Mucosa of rectum (tissue), 2 donors: ENCODE results near the gene CYTH4.

ENCODE experiments used
- H3K27ac ChIP-seq, 2 donors: one replicate each; pipeline ENCODE4 v1.7.0; 2013; ENCODE audit warnings: inconsistent platforms in 2 of 2, low read depth in 2 of 2, low read length in 2 of 2
- H3K27me3 ChIP-seq, 2 donors: one replicate each; pipeline ENCODE4 v1.7.0; 2013; ENCODE audit warnings: low read length in 2 of 2; ENCODE audit not compliant: control insufficient read depth in 2 of 2, insufficient read depth in 2 of 2
- H3K36me3 ChIP-seq, 2 donors: one replicate each; pipeline ENCODE4 v1.7.0; 2013; ENCODE audit warnings: low read length in 2 of 2; ENCODE audit not compliant: control insufficient read depth in 2 of 2, insufficient read depth in 2 of 2
- H3K4me1 ChIP-seq, 2 donors: one replicate each; pipeline ENCODE4 v1.7.0; 2013; ENCODE audit warnings: low read length in 2 of 2, mild to moderate bottlenecking in 1 of 2; ENCODE audit not compliant: control insufficient read depth in 2 of 2, insufficient read depth in 2 of 2
- H3K4me3 ChIP-seq, 2 donors: one replicate each; pipeline ENCODE4 v1.7.0; 2013; ENCODE audit warnings: low read length in 2 of 2
- H3K9ac ChIP-seq, 2 donors: one replicate each; pipeline ENCODE4 v1.7.0; 2013; ENCODE audit warnings: low read length in 2 of 2, low read depth in 1 of 2, mild to moderate bottlenecking in 1 of 2
- H3K9me3 ChIP-seq, 2 donors: one replicate each; pipeline ENCODE4 v1.7.0; 2013; ENCODE audit warnings: low read length in 2 of 2; ENCODE audit not compliant: control insufficient read depth in 2 of 2
- donor health status: healthy.
- donor health status: Normal muscosa, but diverticular disease.

CYTH4 gene

DNA sequence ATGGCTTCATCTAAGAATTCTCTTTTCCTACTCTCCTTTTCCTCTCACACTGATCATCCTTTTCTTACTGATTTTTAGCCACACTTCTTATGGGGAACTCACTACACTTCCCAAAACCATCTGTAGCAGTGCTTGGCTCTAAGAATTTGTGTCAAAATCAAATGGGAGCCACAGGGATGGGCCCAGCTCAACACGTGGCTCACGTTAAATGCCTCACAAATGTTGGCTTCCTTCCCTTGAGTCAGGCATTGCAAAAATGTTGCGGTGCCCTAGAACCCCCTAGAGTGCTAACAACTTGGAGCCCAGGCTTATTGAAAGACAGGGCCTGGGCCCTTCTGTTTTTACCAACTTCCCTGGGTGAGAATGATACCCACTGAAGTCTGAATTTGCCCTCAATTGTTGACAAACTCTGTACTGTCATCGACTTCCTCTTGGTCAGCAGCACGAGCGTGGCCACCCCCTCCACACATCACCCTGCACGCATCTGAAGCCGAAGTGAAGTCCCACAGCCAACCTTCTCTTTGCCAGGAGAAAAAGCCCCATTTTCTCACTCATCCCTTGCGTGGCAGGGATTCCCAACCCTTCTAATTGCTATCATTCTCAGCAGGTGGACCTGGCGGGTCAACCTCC is 75.3 kb downstream of the CYTH4 start:
- Histone ChIP-seq H3K27ac (no peak overlapping the region), H3K27me3 (peaks cover 0 to 2% of the 10 kb centered on the region in 2 donors), H3K9me3 (no peaks in the 10 kb centered on the region), H3K4me3 (no peak overlapping the region), H3K9ac (no peak overlapping the region), H3K4me1 (no peaks in the 10 kb centered on the region), H3K36me3 (no peaks in the 10 kb centered on the region)

DNA sequence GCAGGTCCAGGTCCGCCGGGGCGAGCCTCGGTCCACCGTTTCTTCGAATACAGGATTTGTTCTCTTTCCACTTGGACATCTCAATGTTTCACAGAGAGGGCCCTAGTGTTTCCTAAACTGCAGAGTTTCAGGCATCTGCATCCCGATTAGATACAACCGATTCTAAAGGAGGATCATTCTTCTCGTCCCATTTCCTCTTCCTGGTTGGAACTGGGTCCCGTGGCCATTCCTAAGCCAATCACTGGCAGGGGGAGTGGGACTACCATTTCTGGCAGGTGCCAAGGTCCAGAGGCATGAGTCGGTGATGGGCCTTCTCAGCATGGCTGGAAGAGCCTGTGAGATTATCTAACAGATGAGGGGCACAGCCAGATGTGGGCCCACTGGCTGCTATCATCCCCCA is 76.1 kb downstream of the CYTH4 start:
- Histone ChIP-seq H3K4me1 (no peaks in the 10 kb centered on the region), H3K27ac (no peak overlapping the region), H3K4me3 (no peak overlapping the region), H3K9me3 (no peaks in the 10 kb centered on the region), H3K36me3 (no peaks in the 10 kb centered on the region), H3K27me3 (peaks cover 0 to 2% of the 10 kb centered on the region in 2 donors), H3K9ac (no peak overlapping the region)

DNA sequence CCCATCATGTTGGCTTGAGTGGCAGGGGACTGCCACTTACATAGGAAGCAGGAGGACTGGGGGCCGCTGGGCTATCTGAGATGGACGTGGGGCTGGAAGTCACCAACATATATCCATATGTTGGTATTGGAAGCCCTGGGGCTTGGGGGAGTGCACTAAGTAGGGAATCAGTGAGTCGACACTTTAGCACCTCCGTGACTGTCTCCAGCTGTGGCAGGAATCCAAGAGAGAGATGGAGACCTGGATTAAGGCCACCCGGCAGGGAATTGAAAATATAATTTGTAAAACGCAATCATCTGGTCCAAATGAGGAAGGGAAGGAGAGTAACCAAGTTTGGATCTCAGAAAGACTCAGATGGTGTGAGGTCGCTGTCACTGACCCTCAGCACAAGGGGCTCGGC is 76.6 kb downstream of the CYTH4 start:
- no peak overlapping the region for H3K9ac ChIP-seq
- no peak overlapping the region for H3K27ac ChIP-seq
- peaks cover 0 to 2% of the 10 kb centered on the region in 2 donors for H3K27me3 ChIP-seq
- H3K9me3 ChIP-seq: no peaks in the 10 kb centered on the region
- H3K4me3 ChIP-seq: no peak overlapping the region
- H3K4me1 ChIP-seq: no peaks in the 10 kb centered on the region
- H3K36me3 ChIP-seq: no peaks in the 10 kb centered on the region

DNA sequence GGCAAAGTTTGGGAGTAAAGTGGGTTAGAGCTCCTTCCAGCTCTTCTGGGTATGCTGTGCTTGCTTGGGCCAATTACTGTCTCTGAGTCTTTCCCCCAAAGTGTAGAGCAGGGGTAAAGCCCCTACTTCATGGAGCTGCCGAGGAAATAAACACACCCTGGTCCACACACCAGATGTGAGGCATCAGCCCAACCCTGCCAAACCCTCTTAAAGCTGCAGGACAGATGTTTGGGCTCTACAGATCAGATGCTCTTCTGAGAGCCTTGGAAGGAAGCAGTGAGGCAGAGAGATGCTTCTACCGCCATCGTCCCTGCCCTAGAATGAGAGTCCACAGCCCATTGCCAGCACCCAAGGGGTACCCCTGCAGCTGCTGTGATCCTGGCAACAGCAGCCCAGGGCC is 80.3 kb downstream of the CYTH4 start:
- no peaks in the 10 kb centered on the region for H3K9me3 ChIP-seq
- H3K9ac ChIP-seq: no peak overlapping the region
- no peaks in the 10 kb centered on the region for H3K36me3 ChIP-seq
- H3K27me3 ChIP-seq: no peaks in the 10 kb centered on the region
- no peak overlapping the region for H3K27ac ChIP-seq
- H3K4me1 ChIP-seq: no peaks in the 10 kb centered on the region
- H3K4me3 ChIP-seq: no peak overlapping the region

DNA sequence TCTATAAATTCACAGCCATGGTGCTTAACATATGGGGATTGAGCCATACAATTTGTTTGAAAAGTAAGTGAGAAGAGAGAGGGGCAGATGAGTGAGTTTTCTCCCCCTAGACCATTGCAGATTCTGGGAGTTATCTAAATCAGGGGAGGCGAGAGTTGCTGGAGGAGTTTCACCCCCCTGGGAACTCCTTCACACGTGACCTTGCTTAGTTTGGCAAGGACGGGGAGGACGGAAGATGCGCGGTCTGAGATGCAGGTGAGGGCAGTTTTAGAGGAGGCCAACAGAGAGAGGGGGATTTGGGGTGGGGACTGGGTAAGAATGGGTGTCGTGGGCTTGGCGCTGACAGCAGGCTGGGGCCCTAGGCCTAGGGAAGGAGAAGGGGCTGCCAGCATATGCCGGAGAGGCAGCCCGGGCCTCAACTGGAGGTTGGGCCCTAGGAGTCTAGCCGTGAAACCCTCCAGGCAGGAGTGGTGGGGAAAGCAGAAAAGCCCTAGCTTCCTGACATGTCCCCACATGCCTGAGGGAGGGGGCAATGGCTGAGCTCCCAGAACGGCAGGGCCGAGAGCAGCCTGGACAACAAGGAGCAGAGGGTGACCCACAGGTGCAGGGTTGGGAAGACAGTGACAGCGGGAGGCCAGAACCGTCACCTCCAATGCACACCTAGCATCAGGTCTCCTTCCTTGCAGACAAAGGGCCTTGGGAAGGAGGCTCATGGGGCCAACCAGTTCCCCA is 81.1 kb downstream of the CYTH4 start:
- Histone ChIP-seq H3K4me1 (no peaks in the 10 kb centered on the region), H3K27me3 (no peaks in the 10 kb centered on the region), H3K9me3 (no peaks in the 10 kb centered on the region), H3K27ac (no peak overlapping the region), H3K9ac (no peak overlapping the region), H3K4me3 (no peak overlapping the region), H3K36me3 (no peaks in the 10 kb centered on the region)
